Panc1 (cell line): ENCODE data around the gene C2orf76. TPM values are rescaled to one million over a fixed set of nuclear protein-coding genes. Genes with fewer than 3 reads are reported as not detected.
"Not testable (repeated sequence)": the region's sequence is repeated elsewhere in the genome, so short reads cannot be mapped to it uniquely, and the experiment has no call there.

Experiments
- ATAC-seq: fragments of 200-7000 bp; cut with Tn5 transposase; 2 replicates; pipeline ENCODE4 v1.9.1; 2020; ENCODE audit warnings: mild to moderate bottlenecking, moderate library complexity
- BruUV-seq: library from RNA; stranded (reverse); fragments of 400-500 nt; replicated peaks from 2 replicates; lab custom pipeline; 2021; lab: Mats Ljungman, UMichigan
- CTCF ChIA-PET: fragments of 300-600 bp; sonication (Branson Sonifier 250); formaldehyde crosslinking; loops from one replicate; lab custom pipeline; 2022; ENCODE audit warnings: antibody characterized with exemption; lab: Charles Lee
- POLR2A ChIA-PET: fragments of 300-600 bp; sonication (Branson Sonifier 250); formaldehyde crosslinking; loops from one replicate; lab custom pipeline; 2022; ENCODE audit warnings: antibody characterized with exemption; lab: Charles Lee
- DNase-seq: peaks from one replicate; pipeline ENCODE4 v3.0.0-alpha.2; 2010; ENCODE audit warnings: low read depth, low spot score
- H3K27ac ChIP-seq: 2 replicates; pipeline ENCODE4 v1.5.1; 2011; ENCODE audit warnings: mild to moderate bottlenecking, low read length, inconsistent platforms
- H3K27me3 ChIP-seq: fragments of 200-500 bp; sonication (Bioruptor generic); 2 replicates; pipeline ENCODE4 v1.6.0; 2014; ENCODE audit warnings: low read length, inconsistent platforms; ENCODE audit not compliant: control insufficient read depth, insufficient read depth
- H3K36me3 ChIP-seq: fragments of 200-500 bp; sonication (Bioruptor generic); 2 replicates; pipeline ENCODE4 v1.5.1; 2014; ENCODE audit warnings: inconsistent platforms, mild to moderate bottlenecking, low read length, moderate library complexity; ENCODE audit not compliant: control insufficient read depth, insufficient read depth
- H3K4me1 ChIP-seq: 2 replicates; pipeline ENCODE4 v1.5.1; 2011; ENCODE audit warnings: inconsistent platforms, mild to moderate bottlenecking, low read length, moderate library complexity; ENCODE audit not compliant: control insufficient read depth, insufficient read depth
- H3K4me3 ChIP-seq, 2 experiments: 2 replicates each; pipeline ENCODE4 v1.5.1; 2011 to 2012; ENCODE audit warnings: low read depth in 2 of 2, low read length in 2 of 2, mild to moderate bottlenecking in 2 of 2, inconsistent platforms in 1 of 2, moderate library complexity in 1 of 2
- H3K9me3 ChIP-seq: fragments of 200-500 bp; sonication (Bioruptor generic); 2 replicates; pipeline ENCODE4 v1.5.1; 2014; ENCODE audit warnings: low read depth, mild to moderate bottlenecking, inconsistent platforms, low read length, moderate library complexity; ENCODE audit not compliant: control insufficient read depth, insufficient read depth
- POLR2AphosphoS5 ChIP-seq: IDR thresholded peaks from 2 replicates; pipeline ENCODE4 v1.6.1; 2012; ENCODE audit warnings: mild to moderate bottlenecking, low read depth, low read length, moderate library complexity
- SIN3A ChIP-seq: IDR thresholded peaks from 2 replicates; pipeline ENCODE4 v1.6.1; 2012; ENCODE audit warnings: low read depth, mild to moderate bottlenecking, low read length, moderate library complexity, borderline replicate concordance; ENCODE audit not compliant: insufficient read depth
- TCF7L2 ChIP-seq: IDR thresholded peaks from 2 replicates; pipeline ENCODE4 v1.6.1; 2011; ENCODE audit warnings: mild to moderate bottlenecking, low read depth, low read length, inconsistent platforms
- in situ Hi-C: cut with HindIII; loops from 2 replicates; pipeline ENCODE4 v1.10.0; 2016; ENCODE audit warnings: low sequenced_read_pairs, low pct_unique_long_range_greater_than_20kb
- intact Hi-C: fragments of 100-400 bp; cut with micrococcal nuclease; formaldehyde crosslinking; loops from one replicate; pipeline ENCODE4 v1.10.0; 2022; ENCODE audit not compliant: unreplicated experiment
- total RNA-seq: library from RNA; stranded (reverse); gene quantifications from one replicate; pipeline ENCODE4 v1.2.1, GENCODE V29; 2021; ENCODE audit not compliant: unreplicated experiment
- TF ChIP-seq, protein P1 (sequence below), 2 experiments: IDR thresholded peaks; 2 replicates each; pipeline ENCODE4 v1.6.1; 2011 to 2012; ENCODE audit warnings: low read depth in 2 of 2, control low read depth in 1 of 2, low read length in 1 of 2, mild to moderate bottlenecking in 1 of 2, moderate library complexity in 1 of 2; ENCODE audit not compliant: insufficient read depth in 1 of 2
- TF ChIP-seq, protein P2 (sequence below): fragments of 450-650 bp; IDR thresholded peaks from 2 replicates; pipeline ENCODE4 v1.5.1; 2017; ENCODE audit warnings: mild to moderate bottlenecking

Gene C2orf76
- total RNA-seq, 1 experiment from 2014 or later, result 22.7 TPM

DNA sequence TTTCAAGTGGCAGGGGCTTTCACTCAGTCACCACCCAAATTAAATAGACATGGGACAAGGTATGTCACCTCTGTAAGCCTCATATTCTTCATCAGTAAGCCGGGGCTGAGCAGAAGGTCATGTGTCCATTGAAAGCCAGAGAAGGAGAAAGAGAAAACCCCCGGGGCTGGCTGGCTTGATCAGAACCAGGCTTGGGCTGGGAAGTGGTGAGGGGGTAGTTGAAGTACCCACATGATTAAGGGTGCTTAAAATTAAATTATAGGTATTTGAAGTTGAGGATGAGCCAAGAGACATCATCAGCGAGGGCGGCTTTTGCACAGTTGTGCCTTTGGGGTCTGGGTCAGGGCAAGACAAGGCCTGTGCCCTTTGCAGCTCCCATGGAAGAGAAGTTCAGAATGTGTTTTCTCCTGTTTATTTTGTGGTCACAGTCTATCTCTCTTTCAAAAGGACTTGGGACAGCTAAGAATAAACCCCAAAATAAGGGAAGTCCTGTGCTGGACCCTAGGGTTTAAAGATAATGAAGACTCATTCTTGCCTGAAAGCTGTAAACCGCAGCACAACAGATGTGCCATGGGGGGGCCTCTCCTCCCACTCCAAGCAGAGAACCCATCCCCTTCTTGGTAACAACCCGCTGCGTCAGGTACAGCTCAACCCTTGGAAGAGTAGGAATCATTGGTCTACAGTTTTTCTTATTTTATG lies 10.8 kb upstream of the C2orf76 start:
- Histone ChIP-seq H3K9me3 (no peaks in the 10 kb centered on the region), H3K27me3 (no peaks in the 10 kb centered on the region), H3K4me1 (no peaks in the 10 kb centered on the region), H3K4me3 (no peak overlapping the region), H3K36me3 (peaks cover 2% of the 10 kb centered on the region), H3K27ac (no peak overlapping the region)
- CTCF ChIA-PET, result no interaction called here
- no TSS peak for BruUV-seq
- no peak for TF ChIP-seq POLR2AphosphoS5
- TF ChIP-seq, protein P1, sequence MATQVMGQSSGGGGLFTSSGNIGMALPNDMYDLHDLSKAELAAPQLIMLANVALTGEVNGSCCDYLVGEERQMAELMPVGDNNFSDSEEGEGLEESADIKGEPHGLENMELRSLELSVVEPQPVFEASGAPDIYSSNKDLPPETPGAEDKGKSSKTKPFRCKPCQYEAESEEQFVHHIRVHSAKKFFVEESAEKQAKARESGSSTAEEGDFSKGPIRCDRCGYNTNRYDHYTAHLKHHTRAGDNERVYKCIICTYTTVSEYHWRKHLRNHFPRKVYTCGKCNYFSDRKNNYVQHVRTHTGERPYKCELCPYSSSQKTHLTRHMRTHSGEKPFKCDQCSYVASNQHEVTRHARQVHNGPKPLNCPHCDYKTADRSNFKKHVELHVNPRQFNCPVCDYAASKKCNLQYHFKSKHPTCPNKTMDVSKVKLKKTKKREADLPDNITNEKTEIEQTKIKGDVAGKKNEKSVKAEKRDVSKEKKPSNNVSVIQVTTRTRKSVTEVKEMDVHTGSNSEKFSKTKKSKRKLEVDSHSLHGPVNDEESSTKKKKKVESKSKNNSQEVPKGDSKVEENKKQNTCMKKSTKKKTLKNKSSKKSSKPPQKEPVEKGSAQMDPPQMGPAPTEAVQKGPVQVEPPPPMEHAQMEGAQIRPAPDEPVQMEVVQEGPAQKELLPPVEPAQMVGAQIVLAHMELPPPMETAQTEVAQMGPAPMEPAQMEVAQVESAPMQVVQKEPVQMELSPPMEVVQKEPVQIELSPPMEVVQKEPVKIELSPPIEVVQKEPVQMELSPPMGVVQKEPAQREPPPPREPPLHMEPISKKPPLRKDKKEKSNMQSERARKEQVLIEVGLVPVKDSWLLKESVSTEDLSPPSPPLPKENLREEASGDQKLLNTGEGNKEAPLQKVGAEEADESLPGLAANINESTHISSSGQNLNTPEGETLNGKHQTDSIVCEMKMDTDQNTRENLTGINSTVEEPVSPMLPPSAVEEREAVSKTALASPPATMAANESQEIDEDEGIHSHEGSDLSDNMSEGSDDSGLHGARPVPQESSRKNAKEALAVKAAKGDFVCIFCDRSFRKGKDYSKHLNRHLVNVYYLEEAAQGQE (IDR thresholded peaks at IDR 0.05; ENCODE audit: insufficient read depth in 1 of 2, low read depth in 2 of 2, low read length in 1 of 2), result no peak
- TF ChIP-seq TCF7L2, result no peak
- TF ChIP-seq SIN3A, result no peak
- TF ChIP-seq, protein P2, sequence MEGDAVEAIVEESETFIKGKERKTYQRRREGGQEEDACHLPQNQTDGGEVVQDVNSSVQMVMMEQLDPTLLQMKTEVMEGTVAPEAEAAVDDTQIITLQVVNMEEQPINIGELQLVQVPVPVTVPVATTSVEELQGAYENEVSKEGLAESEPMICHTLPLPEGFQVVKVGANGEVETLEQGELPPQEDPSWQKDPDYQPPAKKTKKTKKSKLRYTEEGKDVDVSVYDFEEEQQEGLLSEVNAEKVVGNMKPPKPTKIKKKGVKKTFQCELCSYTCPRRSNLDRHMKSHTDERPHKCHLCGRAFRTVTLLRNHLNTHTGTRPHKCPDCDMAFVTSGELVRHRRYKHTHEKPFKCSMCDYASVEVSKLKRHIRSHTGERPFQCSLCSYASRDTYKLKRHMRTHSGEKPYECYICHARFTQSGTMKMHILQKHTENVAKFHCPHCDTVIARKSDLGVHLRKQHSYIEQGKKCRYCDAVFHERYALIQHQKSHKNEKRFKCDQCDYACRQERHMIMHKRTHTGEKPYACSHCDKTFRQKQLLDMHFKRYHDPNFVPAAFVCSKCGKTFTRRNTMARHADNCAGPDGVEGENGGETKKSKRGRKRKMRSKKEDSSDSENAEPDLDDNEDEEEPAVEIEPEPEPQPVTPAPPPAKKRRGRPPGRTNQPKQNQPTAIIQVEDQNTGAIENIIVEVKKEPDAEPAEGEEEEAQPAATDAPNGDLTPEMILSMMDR, result no peak
- ATAC-seq (no peak), DNase-seq (no peak)
- in situ Hi-C loops, result no loop called here
- POLR2A ChIA-PET, result no interaction called here
- intact Hi-C loops, result no loop called here

DNA sequence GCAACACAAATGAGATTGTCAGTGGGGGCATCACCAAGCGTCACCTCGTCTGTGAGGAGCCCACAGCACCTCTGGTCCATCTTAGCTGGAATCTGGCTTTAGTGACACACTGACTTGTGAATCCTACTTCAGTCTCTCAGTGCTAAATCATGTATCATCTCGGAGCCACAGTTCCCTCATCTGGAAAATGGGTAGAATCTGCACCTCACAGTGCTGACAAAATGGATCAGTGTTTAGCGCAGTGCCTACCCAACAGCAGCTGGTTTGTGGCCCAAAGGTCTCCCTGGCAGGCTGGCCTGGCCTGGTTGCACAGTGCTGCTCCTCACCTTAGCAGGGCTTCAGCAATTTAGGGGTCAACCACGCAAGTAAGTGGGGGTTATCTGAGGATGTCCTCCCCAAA lies 10.2 kb upstream of the C2orf76 start:
- Histone ChIP-seq H3K36me3 (peaks cover 6% of the 10 kb centered on the region), H3K27me3 (no peaks in the 10 kb centered on the region), H3K27ac (no peak overlapping the region), H3K4me1 (no peaks in the 10 kb centered on the region), H3K9me3 (no peaks in the 10 kb centered on the region), H3K4me3 (no peak overlapping the region)
- in situ Hi-C loops (no loop called here), intact Hi-C loops (no loop called here)
- POLR2A ChIA-PET, result no interaction called here
- CTCF ChIA-PET, result no interaction called here
- TF ChIP-seq TCF7L2 (no peak), POLR2AphosphoS5 (no peak), SIN3A (no peak)
- TF ChIP-seq, protein P1 (IDR thresholded peaks at IDR 0.05; ENCODE audit: insufficient read depth in 1 of 2, low read depth in 2 of 2, low read length in 1 of 2), result no peak
- TF ChIP-seq, protein P2, result no peak
- ATAC-seq (no peak), DNase-seq (no peak)
- no TSS peak for BruUV-seq

DNA sequence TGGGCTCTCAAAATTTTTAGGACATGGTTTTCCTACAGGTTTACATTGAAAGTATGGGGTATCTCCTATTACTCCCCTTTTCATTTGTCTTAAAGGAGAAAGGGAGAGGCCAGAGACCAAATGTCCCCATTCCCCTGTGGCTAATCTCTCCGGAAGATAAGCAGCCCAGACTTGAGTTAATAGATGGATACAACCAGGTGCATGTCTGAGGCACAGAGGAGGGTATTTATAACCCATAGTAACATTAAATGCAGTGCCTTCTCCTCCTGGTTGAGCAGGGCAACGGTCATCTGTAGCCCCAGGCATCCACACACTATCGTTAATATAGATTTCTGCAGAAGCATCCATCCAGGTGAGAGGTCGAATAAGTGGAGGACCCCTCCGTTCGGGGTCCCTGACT lies 9.8 kb upstream of the C2orf76 start:
- ATAC-seq, intact Hi-C loops, H3K27ac ChIP-seq, H3K4me1 ChIP-seq, H3K4me3 ChIP-seq, H3K36me3 ChIP-seq, in situ Hi-C loops, BruUV-seq, POLR2A ChIA-PET, H3K9me3 ChIP-seq, H3K27me3 ChIP-seq, DNase-seq, CTCF ChIA-PET: not testable (repeated sequence)
